ENCODE data around the gene RFX2. TPM values are rescaled to one million over a fixed set of nuclear protein-coding genes. Genes with fewer than 3 reads are reported as not detected.

The RFX2 gene
- total RNA-seq, 1 donor from 2014 or later = 1.2 TPM

GRCh38 chr19:5956323-5956722 lies 154.0 kb downstream of the RFX2 start:
- DNase-seq (ENCODE audit: low spot score) = no peak
- H3K4me3 Mint-ChIP-seq (ENCODE audit: unreplicated experiment) = no peak overlapping the region
- H3K27me3 Mint-ChIP-seq (ENCODE audit: unreplicated experiment) = peaks cover 12% of the 10 kb centered on the region
- no peak overlapping the region for H3K27ac Mint-ChIP-seq (ENCODE audit: unreplicated experiment)
- H3K9me3 Mint-ChIP-seq (ENCODE audit: unreplicated experiment) = no peaks in the 10 kb centered on the region
- peaks cover 48% of the 10 kb centered on the region for H3K4me1 Mint-ChIP-seq (ENCODE audit: unreplicated experiment)
- no peak for TF ChIP-seq CTCF (IDR thresholded peaks at IDR 0.05; ENCODE audit: unreplicated experiment)
- H3K36me3 Mint-ChIP-seq (ENCODE audit: low read depth, unreplicated experiment) = peaks cover 9% of the 10 kb centered on the region

- Mint-ChIP-seq H3K27ac (ENCODE audit: unreplicated experiment) (no peak overlapping the region), H3K9me3 (ENCODE audit: unreplicated experiment) (no peaks in the 10 kb centered on the region), H3K27me3 (ENCODE audit: unreplicated experiment) (peaks cover 10% of the 10 kb centered on the region), H3K4me1 (ENCODE audit: unreplicated experiment) (peaks cover 48% of the 10 kb centered on the region), H3K4me3 (ENCODE audit: unreplicated experiment) (no peak overlapping the region), H3K36me3 (ENCODE audit: low read depth, unreplicated experiment) (peaks cover 9% of the 10 kb centered on the region)
- no peak for DNase-seq (ENCODE audit: low spot score)
- no peak for TF ChIP-seq CTCF (IDR thresholded peaks at IDR 0.05; ENCODE audit: unreplicated experiment)
These were observed 154.7 kb downstream of the RFX2 start for GRCh38 chr19:5955636-5955935.

- H3K4me3 Mint-ChIP-seq (ENCODE audit: unreplicated experiment) = no peak overlapping the region
- peaks cover 7% of the 10 kb centered on the region for H3K27me3 Mint-ChIP-seq (ENCODE audit: unreplicated experiment)
These were observed 156.0 kb downstream of the RFX2 start for GRCh38 chr19:5954293-5954692.

GRCh38 chr19:5953680-5954213 lies 156.6 kb downstream of the RFX2 start:
- H3K9me3 Mint-ChIP-seq (ENCODE audit: unreplicated experiment) = no peaks in the 10 kb centered on the region
- no peak overlapping the region for H3K27ac Mint-ChIP-seq (ENCODE audit: unreplicated experiment)
- H3K4me3 Mint-ChIP-seq (ENCODE audit: unreplicated experiment) = no peak overlapping the region
- no peak for DNase-seq (ENCODE audit: low spot score)
- H3K4me1 Mint-ChIP-seq (ENCODE audit: unreplicated experiment) = peaks cover 60% of the 10 kb centered on the region
- TF ChIP-seq CTCF (IDR thresholded peaks at IDR 0.05; ENCODE audit: unreplicated experiment) = no peak
- peaks cover 7% of the 10 kb centered on the region for H3K27me3 Mint-ChIP-seq (ENCODE audit: unreplicated experiment)
- peaks cover 10% of the 10 kb centered on the region for H3K36me3 Mint-ChIP-seq (ENCODE audit: low read depth, unreplicated experiment)

More at GRCh38 chr19:5954293-5954692, 156.0 kb downstream of the RFX2 start:
- DNase-seq (ENCODE audit: low spot score) = no peak
- TF ChIP-seq CTCF (IDR thresholded peaks at IDR 0.05; ENCODE audit: unreplicated experiment) = no peak
- Mint-ChIP-seq H3K36me3 (ENCODE audit: low read depth, unreplicated experiment) (peaks cover 6% of the 10 kb centered on the region), H3K9me3 (ENCODE audit: unreplicated experiment) (no peaks in the 10 kb centered on the region), H3K27ac (ENCODE audit: unreplicated experiment) (peak overlapping the region; percentile 62), H3K4me1 (ENCODE audit: unreplicated experiment) (peaks cover 55% of the 10 kb centered on the region)

GRCh38 chr19:5953030-5953589 lies 157.2 kb downstream of the RFX2 start:
- peaks cover 9% of the 10 kb centered on the region for H3K36me3 Mint-ChIP-seq (ENCODE audit: low read depth, unreplicated experiment)
- H3K9me3 Mint-ChIP-seq (ENCODE audit: unreplicated experiment) = no peaks in the 10 kb centered on the region
- no peak for DNase-seq (ENCODE audit: low spot score)
- peak overlapping the region; percentile 25 for H3K4me3 Mint-ChIP-seq (ENCODE audit: unreplicated experiment)
- H3K4me1 Mint-ChIP-seq (ENCODE audit: unreplicated experiment) = peaks cover 64% of the 10 kb centered on the region
- H3K27me3 Mint-ChIP-seq (ENCODE audit: unreplicated experiment) = peaks cover 7% of the 10 kb centered on the region
- no peak for TF ChIP-seq CTCF (IDR thresholded peaks at IDR 0.05; ENCODE audit: unreplicated experiment)
- H3K27ac Mint-ChIP-seq (ENCODE audit: unreplicated experiment) = peak overlapping the region; percentile 48
